CD4-positive, alpha-beta T cell treated with Interleukin-1 beta for 1 hour (primary cell): ENCODE results near the gene CGB7.

Experiments used
- DNase-seq, 2 donors: peaks; one replicate each; pipeline ENCODE4 v3.0.0-alpha.2; 2020 to 2022

The CGB7 gene

GRCh38 chr19:49014870-49015255 lies 42.7 kb downstream of the CGB7 start:
- no peak for DNase-seq

GRCh38 chr19:49014123-49014869 lies 43.3 kb downstream of the CGB7 start:
- DNase-seq = no peak

- no peak for DNase-seq
These were observed 46.4 kb downstream of the CGB7 start for GRCh38 chr19:49011194-49011593.

DNA sequence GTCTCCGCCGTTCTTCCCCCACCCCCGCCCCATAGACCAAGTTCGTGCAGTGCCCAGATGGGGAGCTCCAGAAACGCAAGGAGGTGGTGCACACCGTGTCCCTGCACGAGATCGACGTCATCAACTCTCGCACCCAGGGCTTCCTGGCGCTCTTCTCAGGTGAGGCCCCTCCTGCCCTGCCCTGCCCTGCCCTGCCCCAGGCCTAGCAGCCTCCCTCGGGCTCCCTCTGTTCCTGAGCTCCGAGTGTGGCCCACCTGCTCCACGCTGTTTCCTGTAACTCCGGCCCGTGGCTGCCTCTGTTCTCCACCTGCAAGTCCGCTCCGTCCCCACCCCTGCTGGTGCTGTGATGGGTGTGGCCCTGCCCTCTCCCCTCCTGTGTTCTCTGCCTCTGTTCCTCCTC lies 47.1 kb downstream of the CGB7 start:
- DNase-seq = no peak

DNA sequence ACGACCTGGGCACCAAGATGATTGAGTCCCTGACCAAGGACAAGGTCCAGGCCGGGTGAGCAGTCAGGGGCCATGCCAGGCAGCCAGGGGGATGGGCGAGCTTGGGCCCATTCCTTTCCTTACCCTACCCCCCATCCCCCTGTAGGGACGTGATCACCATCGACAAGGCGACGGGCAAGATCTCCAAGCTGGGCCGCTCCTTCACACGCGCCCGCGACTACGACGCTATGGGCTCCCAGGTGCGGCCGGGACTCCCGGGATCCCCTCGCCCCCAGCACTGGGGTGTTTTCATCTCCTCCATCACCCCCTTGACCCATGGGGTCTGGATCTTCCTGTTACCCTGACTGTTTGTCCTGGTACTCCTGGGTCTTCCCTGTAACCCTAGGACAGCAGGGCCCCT lies 47.7 kb downstream of the CGB7 start:
- no peak for DNase-seq

DNA sequence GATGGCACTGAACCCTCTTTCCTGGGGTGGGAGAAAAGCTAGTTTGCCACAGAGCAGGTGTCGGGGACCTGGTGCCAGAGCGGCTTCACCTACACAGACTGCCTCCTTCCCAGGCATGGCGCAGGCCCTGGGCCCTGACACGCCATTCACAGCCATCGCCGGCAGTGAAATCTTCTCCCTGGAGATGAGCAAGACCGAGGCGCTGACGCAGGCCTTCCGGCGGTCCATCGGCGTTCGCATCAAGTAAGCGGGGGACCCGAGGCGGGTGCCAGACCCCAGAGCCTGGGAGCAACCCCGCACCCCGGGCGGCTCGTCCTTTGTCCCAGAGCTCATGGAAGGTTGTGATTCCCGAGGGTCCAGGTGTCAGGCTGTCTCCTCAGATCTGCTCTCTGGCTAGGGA lies 50.6 kb downstream of the CGB7 start:
- DNase-seq = no peak

DNA sequence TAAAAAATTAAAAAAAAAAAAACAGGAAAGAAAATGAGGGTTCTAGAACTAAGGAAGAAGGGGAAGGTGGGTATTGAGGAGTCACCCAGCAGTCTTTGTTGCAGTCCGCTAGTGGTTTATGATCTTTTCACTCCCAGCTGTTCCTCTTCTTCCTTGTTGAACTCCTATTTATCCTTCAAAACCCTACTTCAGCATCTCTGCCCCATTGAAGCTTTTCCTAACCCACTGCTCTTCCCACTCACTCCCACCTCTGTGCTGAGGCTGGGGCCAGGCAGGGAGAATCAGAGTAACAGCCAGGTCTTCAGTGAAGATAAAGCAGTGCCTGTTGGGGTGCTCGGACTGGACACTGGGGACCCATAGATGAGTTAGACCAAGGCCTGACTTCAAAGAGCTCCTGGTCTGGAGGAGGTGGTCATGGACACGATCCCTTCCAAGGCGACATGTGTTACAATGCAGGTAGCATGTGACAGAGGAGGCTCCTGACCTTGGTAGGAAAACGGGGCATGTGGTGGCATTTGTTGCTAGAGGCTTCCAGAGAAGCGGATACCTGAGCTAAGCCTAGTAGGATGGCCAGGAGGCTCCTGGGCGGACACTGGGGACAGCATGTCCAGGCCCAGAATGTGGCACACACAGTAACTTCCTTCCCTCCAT lies 52.5 kb downstream of the CGB7 start:
- no peak for DNase-seq
